GM12865 (cell line): ENCODE measurements around the gene ADORA3.

ENCODE experiments used
- DNase-seq: peaks from one replicate; pipeline ENCODE4 v3.0.0; 2010; ENCODE audit warnings: low read depth
- H3K4me3 ChIP-seq: 2 replicates; pipeline ENCODE4 v1.5.1; 2011; ENCODE audit warnings: mild to moderate bottlenecking, low read depth, low read length, control low read depth
- TF ChIP-seq, protein P1 (sequence below): IDR thresholded peaks from 2 replicates; pipeline ENCODE4 v1.5.1; 2011; ENCODE audit warnings: low read length, control low read depth, low read depth, inconsistent platforms; ENCODE audit not compliant: insufficient read depth; ENCODE audit errors: missing control alignments

Gene ADORA3

DNA sequence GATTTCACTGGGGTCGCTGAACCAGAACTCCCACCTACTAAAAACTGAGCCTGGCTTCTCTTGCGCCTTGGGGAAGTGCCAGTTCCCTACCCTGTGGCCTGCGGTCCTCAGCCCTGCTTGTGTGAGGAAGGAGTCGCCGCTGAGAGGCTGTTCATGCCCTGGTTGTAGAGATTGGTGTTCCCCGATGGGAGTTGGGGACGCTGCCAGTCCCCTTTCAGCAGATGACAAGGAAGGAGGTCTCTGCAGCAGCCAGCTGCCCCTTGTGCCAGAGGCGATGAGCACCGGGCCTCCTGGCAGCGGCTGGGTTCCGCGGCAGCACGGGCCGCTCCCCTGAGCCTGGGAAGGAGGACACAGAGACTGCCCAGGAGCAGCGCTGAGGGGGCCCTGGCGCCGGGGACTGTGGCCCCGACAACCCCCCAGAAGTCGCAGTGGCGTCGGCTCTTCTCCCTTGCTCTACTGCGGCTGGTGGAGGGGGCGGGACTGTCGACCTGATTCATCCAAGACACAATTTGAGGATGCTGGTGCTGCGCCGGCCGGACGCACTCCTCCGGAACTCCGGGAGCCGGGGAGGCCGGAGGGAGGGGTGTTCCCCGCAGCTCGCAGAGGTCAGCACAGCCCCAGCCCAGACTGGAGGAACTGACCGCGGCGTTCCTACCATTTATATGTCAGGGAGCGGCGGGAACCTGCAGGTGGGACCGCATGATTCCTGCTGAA, 12.0 kb upstream of the ADORA3 start:
- TF ChIP-seq, protein P1, sequence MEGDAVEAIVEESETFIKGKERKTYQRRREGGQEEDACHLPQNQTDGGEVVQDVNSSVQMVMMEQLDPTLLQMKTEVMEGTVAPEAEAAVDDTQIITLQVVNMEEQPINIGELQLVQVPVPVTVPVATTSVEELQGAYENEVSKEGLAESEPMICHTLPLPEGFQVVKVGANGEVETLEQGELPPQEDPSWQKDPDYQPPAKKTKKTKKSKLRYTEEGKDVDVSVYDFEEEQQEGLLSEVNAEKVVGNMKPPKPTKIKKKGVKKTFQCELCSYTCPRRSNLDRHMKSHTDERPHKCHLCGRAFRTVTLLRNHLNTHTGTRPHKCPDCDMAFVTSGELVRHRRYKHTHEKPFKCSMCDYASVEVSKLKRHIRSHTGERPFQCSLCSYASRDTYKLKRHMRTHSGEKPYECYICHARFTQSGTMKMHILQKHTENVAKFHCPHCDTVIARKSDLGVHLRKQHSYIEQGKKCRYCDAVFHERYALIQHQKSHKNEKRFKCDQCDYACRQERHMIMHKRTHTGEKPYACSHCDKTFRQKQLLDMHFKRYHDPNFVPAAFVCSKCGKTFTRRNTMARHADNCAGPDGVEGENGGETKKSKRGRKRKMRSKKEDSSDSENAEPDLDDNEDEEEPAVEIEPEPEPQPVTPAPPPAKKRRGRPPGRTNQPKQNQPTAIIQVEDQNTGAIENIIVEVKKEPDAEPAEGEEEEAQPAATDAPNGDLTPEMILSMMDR = no peak
- DNase-seq = peak; percentile 26
- peak overlapping the region; percentile 60 for H3K4me3 ChIP-seq

DNA sequence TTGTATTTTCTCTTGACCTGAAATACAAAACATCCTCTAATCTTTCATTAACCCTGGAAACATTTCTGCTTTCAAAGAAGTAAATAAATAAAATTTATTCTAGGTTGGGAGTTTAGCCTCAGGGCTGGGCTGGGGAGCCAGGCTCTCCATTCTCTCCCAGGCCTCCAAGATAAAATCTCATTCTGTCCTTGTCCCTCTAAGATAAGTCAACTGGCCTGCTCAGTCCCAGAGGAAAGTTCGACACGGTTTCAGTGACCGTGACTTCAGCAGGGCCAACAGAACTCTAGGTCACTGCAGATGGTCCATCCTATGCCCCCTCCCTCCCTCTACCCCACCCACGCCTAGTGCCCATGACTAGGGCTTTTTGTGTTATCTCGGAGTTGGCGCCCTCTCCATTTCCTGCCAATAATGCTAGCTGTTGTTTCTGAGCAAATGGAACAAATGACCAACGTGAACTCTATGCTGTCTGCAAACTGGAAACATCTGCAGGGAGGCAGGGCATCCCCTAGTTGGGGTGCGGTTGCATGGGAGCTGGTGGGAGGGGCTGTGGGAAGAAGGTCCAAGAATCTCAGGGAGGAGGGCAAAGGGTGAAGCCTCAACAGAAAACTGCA, 10.1 kb upstream of the ADORA3 start:
- H3K4me3 ChIP-seq = no peak overlapping the region
- no peak for DNase-seq
- TF ChIP-seq, protein P1 = no peak

DNA sequence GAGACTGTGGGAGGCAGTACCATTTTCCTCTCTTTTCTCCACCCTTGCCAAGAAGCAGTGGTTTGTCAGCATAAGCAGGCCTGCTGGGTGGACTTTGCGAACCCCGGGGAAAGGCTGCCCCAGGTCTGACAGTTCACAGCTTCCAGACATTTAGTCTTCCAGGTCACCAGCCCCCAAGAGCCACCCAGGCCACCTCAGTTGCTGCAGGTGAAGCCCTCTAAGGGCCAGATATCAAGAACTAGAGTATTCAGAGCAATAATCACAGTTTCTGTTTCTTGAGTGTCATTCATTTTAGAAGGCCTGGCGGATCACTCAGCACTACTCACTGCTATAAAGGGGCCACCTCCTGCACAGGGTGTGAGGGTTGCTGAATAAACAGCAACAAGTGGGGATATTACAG, 9.5 kb upstream of the ADORA3 start:
- no peak overlapping the region for H3K4me3 ChIP-seq
- TF ChIP-seq, protein P1 = no peak
- DNase-seq = no peak

DNA sequence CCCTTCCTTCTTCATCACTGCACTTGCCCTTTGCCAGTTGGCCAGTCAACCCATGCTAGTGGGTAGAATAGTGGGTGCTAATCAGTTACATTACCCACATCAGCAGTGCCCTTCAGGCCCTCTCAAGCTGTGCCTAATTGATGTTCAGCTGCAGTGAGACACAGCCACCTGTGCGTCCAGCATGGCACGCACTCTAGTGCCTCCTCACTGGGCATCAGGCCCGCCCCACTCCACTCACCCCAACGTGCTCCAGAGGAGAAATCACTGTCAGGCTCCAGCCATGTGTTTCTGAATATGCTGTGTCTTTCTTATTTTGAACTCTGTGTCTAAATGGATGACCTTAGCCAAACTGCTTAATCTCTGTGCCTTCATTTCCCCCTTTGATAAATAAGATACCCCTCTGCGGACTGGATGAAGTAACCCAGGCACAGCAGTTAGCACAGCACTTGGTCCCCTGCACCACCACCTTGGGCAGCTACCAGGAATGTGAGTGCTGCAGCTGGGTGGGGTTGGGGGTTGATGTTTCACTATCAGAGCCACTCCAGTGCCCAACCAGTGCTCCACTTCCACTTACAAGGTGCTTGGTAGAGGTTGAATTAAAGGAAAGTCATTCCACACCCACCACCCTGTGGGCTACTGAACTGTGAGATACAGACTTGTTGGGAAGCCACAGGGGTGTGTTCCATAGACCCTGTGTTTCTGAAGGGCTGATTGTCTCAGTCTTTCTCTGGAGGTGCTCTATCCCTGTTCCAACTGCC, 8.9 kb upstream of the ADORA3 start:
- TF ChIP-seq, protein P1 = no peak
- DNase-seq = no peak
- no peak overlapping the region for H3K4me3 ChIP-seq

DNA sequence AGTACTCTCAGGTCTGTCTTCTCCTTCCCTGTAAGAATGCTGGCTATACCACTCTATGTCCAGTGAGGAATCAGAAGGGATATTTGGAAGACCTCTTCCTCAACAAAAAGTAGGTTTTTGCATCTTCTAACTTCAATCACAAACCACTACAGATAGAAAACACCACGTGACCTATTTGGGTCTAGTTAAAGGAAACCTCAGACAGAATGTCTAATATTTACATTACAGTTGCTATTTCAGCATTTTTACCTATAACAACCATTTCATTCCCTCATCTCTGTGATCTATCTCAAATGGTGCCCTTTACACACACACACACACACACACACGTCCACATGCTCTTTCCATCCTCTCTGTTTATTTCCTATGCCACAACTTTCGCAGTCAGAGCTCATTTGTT, 7.9 kb upstream of the ADORA3 start:
- TF ChIP-seq, protein P1 = no peak
- no peak for DNase-seq
- H3K4me3 ChIP-seq = no peak overlapping the region

DNA sequence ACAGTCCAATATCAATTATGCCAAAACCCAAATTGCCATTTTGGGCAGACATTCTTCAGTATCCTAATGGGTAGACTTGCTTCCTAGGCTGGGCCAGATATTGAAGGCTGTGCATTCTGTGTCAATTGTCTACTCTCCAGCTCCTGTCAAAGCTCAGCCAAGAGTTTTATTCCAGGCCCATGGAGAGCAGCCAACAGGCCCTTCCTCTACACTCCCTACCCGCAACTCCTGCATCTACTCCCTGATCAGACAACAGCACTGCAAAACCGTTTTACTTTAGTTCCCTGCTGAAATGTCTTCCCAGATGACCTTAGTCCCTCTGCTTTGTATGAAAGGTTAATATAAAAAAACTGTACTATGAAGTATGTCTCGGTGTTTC, 6.6 kb upstream of the ADORA3 start:
- no peak overlapping the region for H3K4me3 ChIP-seq
- TF ChIP-seq, protein P1 = no peak
- DNase-seq = no peak
